T-helper 17 cell (primary cell): ENCODE data around the gene AUTS2. TPM values are rescaled to one million over a fixed set of nuclear protein-coding genes. Genes with fewer than 3 reads are reported as not detected.

Source experiments
- ATAC-seq: fragments of 150-1000 bp; cut with Tn5 transposase; 2 replicates; pipeline ENCODE4 v1.10.0; 2021; ENCODE audit warnings: mild to moderate bottlenecking, moderate library complexity
- DNase-seq, 3 donors: peaks; one replicate each; pipeline versions ENCODE4 v3.0.0 to v3.0.0-alpha.2; 2020 to 2021
- H3K9me3 ChIP-seq: one replicate; pipeline ENCODE4 v1.7.0; 2013; ENCODE audit warnings: low read length, mild to moderate bottlenecking; ENCODE audit not compliant: control insufficient read depth, poor library complexity, severe bottlenecking
- H3K27ac Mint-ChIP-seq: one replicate; pipeline ENCODE4 v1.8.0; 2022; ENCODE audit warnings: mild to moderate bottlenecking, moderate library complexity, mixed read lengths
- H3K27me3 Mint-ChIP-seq: one replicate; pipeline ENCODE4 v1.8.0; 2022; ENCODE audit warnings: mixed read lengths
- H3K36me3 Mint-ChIP-seq: one replicate; pipeline ENCODE4 v1.8.0; 2022; ENCODE audit warnings: low read depth, mixed read lengths
- H3K4me1 Mint-ChIP-seq: one replicate; pipeline ENCODE4 v1.8.0; 2022; ENCODE audit warnings: mild to moderate bottlenecking, mixed read lengths
- H3K4me3 Mint-ChIP-seq: one replicate; pipeline ENCODE4 v1.8.0; 2022; ENCODE audit warnings: mild to moderate bottlenecking, moderate library complexity, mixed read lengths
- total RNA-seq, 4 donors: library from RNA in 2 of 4; stranded (reverse) in 2 of 4; gene quantifications; one replicate each; pipeline ENCODE4 v1.2.3 and lab custom pipeline; 2022 to 2026

Gene AUTS2
- total RNA-seq, 2 donors from 2014 or later: 84.2 to 89.5 TPM

GRCh38 chr7:70336536-70336935 lies 738.3 kb downstream of the AUTS2 start:
- H3K4me1 Mint-ChIP-seq: peaks cover 7% of the 10 kb centered on the region
- no peak overlapping the region for H3K4me3 Mint-ChIP-seq
- H3K27ac Mint-ChIP-seq: no peak overlapping the region
- no peaks in the 10 kb centered on the region for H3K9me3 ChIP-seq
- no peaks in the 10 kb centered on the region for H3K36me3 Mint-ChIP-seq
- no peak for DNase-seq
- ATAC-seq: no peak
- H3K27me3 Mint-ChIP-seq: no peaks in the 10 kb centered on the region

GRCh38 chr7:70338015-70338414 lies 739.7 kb downstream of the AUTS2 start:
- no peaks in the 10 kb centered on the region for H3K36me3 Mint-ChIP-seq
- H3K9me3 ChIP-seq: no peaks in the 10 kb centered on the region
- no peak overlapping the region for H3K27ac Mint-ChIP-seq
- no peak overlapping the region for H3K4me3 Mint-ChIP-seq
- no peaks in the 10 kb centered on the region for H3K27me3 Mint-ChIP-seq
- peaks cover 7% of the 10 kb centered on the region for H3K4me1 Mint-ChIP-seq
- ATAC-seq: no peak
- no peak for DNase-seq

GRCh38 chr7:70340236-70340635 lies 742.0 kb downstream of the AUTS2 start:
- H3K4me3 Mint-ChIP-seq: no peak overlapping the region
- peaks cover 2% of the 10 kb centered on the region for H3K4me1 Mint-ChIP-seq
- H3K27ac Mint-ChIP-seq: no peak overlapping the region
- DNase-seq (no peak), ATAC-seq (no peak)
- H3K36me3 Mint-ChIP-seq: no peaks in the 10 kb centered on the region
- H3K27me3 Mint-ChIP-seq: no peaks in the 10 kb centered on the region
- no peaks in the 10 kb centered on the region for H3K9me3 ChIP-seq

DNA sequence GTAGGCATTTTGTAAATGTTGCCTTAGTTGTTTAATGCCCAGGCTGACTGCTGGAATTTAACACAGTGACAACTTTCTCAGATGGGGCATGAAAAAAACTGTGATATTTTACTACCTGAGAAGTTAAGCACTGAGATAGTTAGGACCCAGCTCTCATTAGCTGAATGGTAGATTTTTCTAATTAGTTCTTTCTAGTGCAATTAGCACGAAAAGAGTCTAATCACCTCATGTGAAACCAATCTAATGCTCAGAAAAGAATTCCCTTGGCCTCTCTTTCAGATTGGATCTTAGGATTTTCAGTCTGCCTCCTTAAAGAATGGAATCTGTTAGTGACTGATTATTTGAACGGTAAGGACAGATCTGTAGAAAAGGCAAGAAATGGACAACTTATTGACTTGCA lies 743.2 kb downstream of the AUTS2 start:
- Mint-ChIP-seq H3K27me3 (no peaks in the 10 kb centered on the region), H3K27ac (no peak overlapping the region), H3K4me1 (no peaks in the 10 kb centered on the region), H3K36me3 (no peaks in the 10 kb centered on the region), H3K4me3 (no peak overlapping the region)
- ATAC-seq (no peak), DNase-seq (no peak)
- H3K9me3 ChIP-seq: no peaks in the 10 kb centered on the region

GRCh38 chr7:70343519-70343918 lies 745.2 kb downstream of the AUTS2 start:
- Mint-ChIP-seq H3K27ac (no peak overlapping the region), H3K4me1 (peaks cover 4% of the 10 kb centered on the region), H3K36me3 (no peaks in the 10 kb centered on the region), H3K4me3 (no peak overlapping the region), H3K27me3 (no peaks in the 10 kb centered on the region)
- DNase-seq (no peak), ATAC-seq (no peak)
- H3K9me3 ChIP-seq: no peaks in the 10 kb centered on the region

- Mint-ChIP-seq H3K4me1 (peaks cover 4% of the 10 kb centered on the region), H3K27me3 (no peaks in the 10 kb centered on the region), H3K4me3 (no peak overlapping the region), H3K27ac (no peak overlapping the region), H3K36me3 (no peaks in the 10 kb centered on the region)
- ATAC-seq: no peak
- H3K9me3 ChIP-seq: no peaks in the 10 kb centered on the region
- DNase-seq: no peak
Observed at GRCh38 chr7:70344726-70345125, 746.5 kb downstream of the AUTS2 start.

DNA sequence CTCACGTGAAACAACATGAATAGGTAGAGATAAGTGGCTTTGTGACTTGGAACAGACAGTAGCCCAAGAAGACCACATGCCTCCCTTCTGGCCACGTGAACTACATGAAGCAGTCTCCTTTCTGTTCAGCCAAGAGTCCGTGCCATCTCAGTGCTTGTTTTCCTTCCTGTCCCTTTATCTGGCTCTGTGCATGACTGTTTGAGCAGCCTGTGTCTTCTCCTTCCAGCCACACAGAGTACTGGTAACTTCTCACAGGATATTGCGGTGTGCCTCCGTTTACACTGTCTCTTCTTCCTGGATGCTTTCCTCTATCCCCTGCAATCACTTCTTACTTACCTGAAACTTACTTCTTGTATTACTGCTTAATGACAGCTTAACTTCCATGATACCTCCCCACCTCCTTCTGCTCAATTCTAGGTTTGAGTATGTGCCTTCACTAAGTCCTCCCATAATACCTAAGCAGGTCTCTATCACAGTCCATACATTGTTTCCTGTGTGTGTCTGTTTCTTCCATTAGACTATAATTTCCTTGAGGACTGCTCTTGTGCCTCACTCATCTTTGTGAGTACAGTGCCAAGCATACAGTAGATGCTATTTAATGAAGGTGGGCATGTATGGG lies 748.7 kb downstream of the AUTS2 start:
- Mint-ChIP-seq H3K27me3 (no peaks in the 10 kb centered on the region), H3K27ac (no peak overlapping the region), H3K36me3 (no peaks in the 10 kb centered on the region), H3K4me1 (peaks cover 4% of the 10 kb centered on the region), H3K4me3 (no peak overlapping the region)
- H3K9me3 ChIP-seq: no peaks in the 10 kb centered on the region
- ATAC-seq (no peak), DNase-seq (no peak)

- H3K27ac Mint-ChIP-seq: no peak overlapping the region
- H3K36me3 Mint-ChIP-seq: no peaks in the 10 kb centered on the region
- H3K4me1 Mint-ChIP-seq: peaks cover 4% of the 10 kb centered on the region
- no peak overlapping the region for H3K4me3 Mint-ChIP-seq
- ATAC-seq (no peak), DNase-seq (no peak)
- no peaks in the 10 kb centered on the region for H3K27me3 Mint-ChIP-seq
- H3K9me3 ChIP-seq: no peaks in the 10 kb centered on the region
Observed at GRCh38 chr7:70347463-70348254, 749.4 kb downstream of the AUTS2 start.

DNA sequence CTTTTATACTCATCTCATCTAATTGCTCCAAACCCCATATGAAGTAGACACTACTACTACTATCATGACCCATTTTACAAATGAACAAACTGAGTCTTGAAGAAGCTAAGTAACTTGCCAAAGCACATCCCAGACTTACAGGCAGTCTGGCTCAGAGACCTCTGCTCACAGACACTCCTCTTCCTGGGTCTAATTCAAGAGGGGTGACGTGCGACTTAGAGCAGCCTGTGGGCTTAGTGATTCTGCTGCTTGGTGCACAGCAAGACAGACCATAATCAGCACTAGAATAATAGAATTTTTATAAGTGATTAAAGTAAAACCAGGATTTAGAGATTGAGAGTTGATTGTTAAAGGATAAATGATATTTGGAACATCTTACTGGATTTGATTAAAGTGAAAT lies 750.8 kb downstream of the AUTS2 start:
- ATAC-seq: no peak
- H3K36me3 Mint-ChIP-seq: no peaks in the 10 kb centered on the region
- no peaks in the 10 kb centered on the region for H3K27me3 Mint-ChIP-seq
- H3K9me3 ChIP-seq: no peaks in the 10 kb centered on the region
- H3K4me3 Mint-ChIP-seq: no peak overlapping the region
- peaks cover 4% of the 10 kb centered on the region for H3K4me1 Mint-ChIP-seq
- no peak for DNase-seq
- H3K27ac Mint-ChIP-seq: no peak overlapping the region

DNA sequence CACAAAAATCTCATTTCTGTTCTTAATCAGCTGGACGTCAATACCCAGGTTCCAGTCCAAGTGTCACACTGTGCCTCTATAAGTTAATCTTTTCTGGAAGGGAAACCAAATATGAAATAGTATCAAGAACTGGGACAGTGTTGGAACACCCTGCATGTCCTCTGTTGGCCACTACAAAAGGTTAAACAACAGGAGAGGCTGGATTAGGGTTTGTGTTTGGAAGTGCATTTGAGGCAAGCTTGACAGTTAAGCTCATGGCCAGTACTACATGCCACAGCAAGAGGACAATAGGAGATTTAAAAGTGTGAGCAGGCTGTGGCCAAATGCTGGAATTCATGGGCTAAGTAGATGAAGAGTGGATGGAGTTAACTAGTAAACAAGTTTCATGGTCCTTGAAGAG lies 751.5 kb downstream of the AUTS2 start:
- Mint-ChIP-seq H3K27ac (no peak overlapping the region), H3K36me3 (no peaks in the 10 kb centered on the region), H3K4me3 (no peak overlapping the region), H3K4me1 (peaks cover 6% of the 10 kb centered on the region), H3K27me3 (no peaks in the 10 kb centered on the region)
- ATAC-seq (no peak), DNase-seq (no peak)
- no peaks in the 10 kb centered on the region for H3K9me3 ChIP-seq

DNA sequence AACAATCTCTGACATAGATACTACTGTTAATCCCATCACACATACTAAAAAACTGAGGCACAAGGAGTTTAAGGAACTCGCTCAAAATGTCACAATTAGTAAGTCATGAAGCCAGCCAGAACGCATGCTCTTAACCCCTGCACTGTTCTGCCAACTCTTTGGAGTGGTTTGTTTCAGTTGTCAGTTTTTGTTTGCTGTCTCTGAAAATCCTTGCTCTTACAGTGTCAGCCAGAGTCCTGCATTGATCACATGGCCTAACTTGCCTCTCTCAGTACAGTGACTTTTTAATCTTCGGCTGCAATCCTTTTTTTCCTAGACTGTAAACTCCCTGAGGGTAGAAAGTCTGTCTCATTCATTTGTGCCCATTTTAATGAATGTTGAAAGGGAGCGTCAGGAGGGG lies 753.8 kb downstream of the AUTS2 start:
- Mint-ChIP-seq H3K4me3 (no peak overlapping the region), H3K27ac (no peak overlapping the region), H3K36me3 (no peaks in the 10 kb centered on the region), H3K4me1 (peaks cover 5% of the 10 kb centered on the region), H3K27me3 (no peaks in the 10 kb centered on the region)
- H3K9me3 ChIP-seq: no peaks in the 10 kb centered on the region
- no peak for DNase-seq
- no peak for ATAC-seq

DNA sequence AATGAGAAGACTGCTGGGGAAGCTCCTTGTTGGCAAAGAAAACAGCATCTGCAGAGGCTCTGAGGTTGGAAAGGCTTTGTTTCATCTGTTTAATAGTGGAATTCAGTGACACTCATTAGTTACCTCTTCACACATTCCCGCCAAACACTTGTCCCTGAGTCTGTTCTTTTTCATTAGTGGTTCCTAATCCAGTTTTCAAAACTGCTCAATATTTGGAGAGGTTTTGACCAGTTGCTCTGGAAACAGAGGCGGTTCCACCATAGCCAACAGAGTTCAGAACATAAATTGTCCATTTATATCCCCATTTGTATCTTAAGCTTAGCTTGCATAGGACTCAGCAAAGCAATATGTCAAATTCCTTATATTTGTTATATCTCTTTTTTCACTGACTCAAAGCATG lies 754.6 kb downstream of the AUTS2 start:
- no peak overlapping the region for H3K4me3 Mint-ChIP-seq
- no peaks in the 10 kb centered on the region for H3K36me3 Mint-ChIP-seq
- no peak overlapping the region for H3K27ac Mint-ChIP-seq
- H3K4me1 Mint-ChIP-seq: peaks cover 4% of the 10 kb centered on the region
- no peak for ATAC-seq
- DNase-seq: no peak
- no peaks in the 10 kb centered on the region for H3K27me3 Mint-ChIP-seq
- H3K9me3 ChIP-seq: no peaks in the 10 kb centered on the region

DNA sequence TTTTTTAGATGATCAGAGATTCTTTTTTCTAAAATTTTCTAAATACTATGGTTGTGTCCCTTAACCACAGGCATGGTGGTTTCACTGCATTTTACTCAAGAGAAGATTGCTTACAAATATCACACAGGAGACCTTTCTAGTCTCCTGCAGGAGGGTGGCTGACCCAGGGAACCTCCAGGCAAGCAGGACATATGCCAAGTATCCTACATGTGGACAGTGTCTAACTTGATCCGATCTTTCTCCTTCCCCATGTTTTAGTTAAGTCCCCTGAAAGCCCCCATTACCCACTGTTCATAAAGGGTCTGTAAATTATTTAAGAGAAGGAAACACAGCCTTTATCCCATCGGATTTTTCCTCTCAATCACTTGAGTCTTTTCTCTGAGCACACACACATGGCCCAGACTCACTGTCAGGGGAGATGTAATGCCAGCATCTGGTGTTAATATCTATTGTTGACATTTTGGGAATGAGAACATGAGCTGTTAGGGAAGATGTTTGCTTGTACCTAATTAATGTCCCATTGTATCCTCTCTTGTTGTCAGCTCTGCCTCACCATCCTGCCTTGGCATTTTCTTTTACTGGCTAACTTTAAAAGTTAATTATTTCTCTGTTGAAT lies 755.2 kb downstream of the AUTS2 start:
- H3K4me3 Mint-ChIP-seq: no peak overlapping the region
- ATAC-seq: no peak
- H3K36me3 Mint-ChIP-seq: no peaks in the 10 kb centered on the region

DNA sequence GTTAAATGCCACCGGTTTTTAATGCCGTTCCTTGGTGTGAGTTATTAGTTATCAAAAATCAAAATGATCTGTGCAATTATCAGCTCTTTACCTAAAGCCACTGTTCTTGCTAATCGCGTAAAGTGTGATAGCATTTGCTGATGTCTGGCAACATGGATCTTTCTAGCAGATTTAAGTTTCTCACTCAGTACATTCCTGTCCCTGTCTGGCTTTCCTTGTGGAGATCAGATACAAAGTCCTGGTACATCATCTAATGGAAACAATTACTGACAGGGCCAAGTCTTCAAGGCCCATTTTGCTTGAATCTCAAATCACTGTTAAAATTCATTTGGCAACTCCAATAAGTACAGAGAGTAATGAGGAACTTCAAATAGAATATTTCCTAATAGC lies 755.7 kb downstream of the AUTS2 start:
- Mint-ChIP-seq H3K27ac (no peak overlapping the region), H3K27me3 (no peaks in the 10 kb centered on the region)
- no peak for ATAC-seq

More for the DNA sequence above, 755.2 kb downstream of the AUTS2 start:
- Mint-ChIP-seq H3K27ac (no peak overlapping the region), H3K27me3 (no peaks in the 10 kb centered on the region), H3K4me1 (peaks cover 4% of the 10 kb centered on the region)
- H3K9me3 ChIP-seq: no peaks in the 10 kb centered on the region
- no peak for DNase-seq

More for the DNA sequence above, 755.7 kb downstream of the AUTS2 start:
- H3K4me1 Mint-ChIP-seq: peaks cover 4% of the 10 kb centered on the region
- no peak for DNase-seq
- no peaks in the 10 kb centered on the region for H3K36me3 Mint-ChIP-seq
- no peaks in the 10 kb centered on the region for H3K9me3 ChIP-seq
- H3K4me3 Mint-ChIP-seq: no peak overlapping the region
